Measurements from ENCODE around the gene BTNL9. TPM values are rescaled to one million over a fixed set of nuclear protein-coding genes. Genes with fewer than 3 reads are reported as not detected.
"Not testable (repeated sequence)": the region's sequence is repeated elsewhere in the genome, so short reads cannot be mapped to it uniquely, and the experiment has no call there.

BTNL9 gene
- total RNA-seq, 1 experiment from 2014 or later: not detected

- not testable (repeated sequence) for H3K4me3 ChIP-seq; H3K9me3 ChIP-seq (replicated peaks); H3K4me1 ChIP-seq; DNase-seq; H3K27me3 ChIP-seq; H3K36me3 ChIP-seq; H3K27ac ChIP-seq
Observed at GRCh38 chr5:181097759-181098491, 57.9 kb downstream of the BTNL9 start.

- Histone ChIP-seq H3K36me3 (no peaks in the 10 kb centered on the region), H3K27ac (no peak overlapping the region), H3K4me3 (no peak overlapping the region), H3K4me1 (no peaks in the 10 kb centered on the region), H3K9me3 (replicated peaks) (no peaks in the 10 kb centered on the region), H3K27me3 (no peaks in the 10 kb centered on the region)
- DNase-seq: no peak
Observed at GRCh38 chr5:181098762-181099601, 58.9 kb downstream of the BTNL9 start.

GRCh38 chr5:181099602-181100086, 59.6 kb downstream of the BTNL9 start:
- Histone ChIP-seq H3K4me1 (no peaks in the 10 kb centered on the region), H3K4me3 (no peak overlapping the region), H3K27me3 (no peaks in the 10 kb centered on the region), H3K9me3 (replicated peaks) (no peaks in the 10 kb centered on the region), H3K27ac (no peak overlapping the region), H3K36me3 (no peaks in the 10 kb centered on the region)
- DNase-seq: no peak

- H3K4me3 ChIP-seq: no peak overlapping the region
- H3K9me3 ChIP-seq (replicated peaks): no peaks in the 10 kb centered on the region
- H3K27me3 ChIP-seq: no peaks in the 10 kb centered on the region
- H3K36me3 ChIP-seq: no peaks in the 10 kb centered on the region
- no peak overlapping the region for H3K27ac ChIP-seq
- no peak for DNase-seq
- H3K4me1 ChIP-seq: no peaks in the 10 kb centered on the region
Observed at GRCh38 chr5:181100121-181100875, 60.2 kb downstream of the BTNL9 start.

GRCh38 chr5:181101030-181101641, 61.1 kb downstream of the BTNL9 start:
- H3K9me3 ChIP-seq (replicated peaks); H3K36me3 ChIP-seq; H3K4me3 ChIP-seq; DNase-seq; H3K27me3 ChIP-seq; H3K4me1 ChIP-seq; H3K27ac ChIP-seq: not testable (repeated sequence)

- not testable (repeated sequence) for H3K27ac ChIP-seq; H3K4me1 ChIP-seq; H3K4me3 ChIP-seq; H3K9me3 ChIP-seq (replicated peaks); DNase-seq; H3K27me3 ChIP-seq; H3K36me3 ChIP-seq
Observed at GRCh38 chr5:181101930-181102674, 62.0 kb downstream of the BTNL9 start.

- not testable (repeated sequence) for H3K27me3 ChIP-seq; H3K4me1 ChIP-seq; H3K27ac ChIP-seq; H3K36me3 ChIP-seq; H3K9me3 ChIP-seq (replicated peaks); DNase-seq; H3K4me3 ChIP-seq
Observed at GRCh38 chr5:181104259-181104568, 64.1 kb downstream of the BTNL9 start.

GRCh38 chr5:181104606-181105390, 64.7 kb downstream of the BTNL9 start:
- H3K27me3 ChIP-seq; H3K9me3 ChIP-seq (replicated peaks); H3K4me1 ChIP-seq; H3K27ac ChIP-seq; H3K36me3 ChIP-seq; DNase-seq; H3K4me3 ChIP-seq: not testable (repeated sequence)

- Histone ChIP-seq H3K9me3 (replicated peaks) (no peaks in the 10 kb centered on the region), H3K27ac (no peak overlapping the region), H3K4me1 (no peaks in the 10 kb centered on the region), H3K4me3 (no peak overlapping the region), H3K36me3 (no peaks in the 10 kb centered on the region), H3K27me3 (no peaks in the 10 kb centered on the region)
- DNase-seq: no peak
Observed at GRCh38 chr5:181105391-181106025, 65.4 kb downstream of the BTNL9 start.

- Histone ChIP-seq H3K27me3 (0 out of 2 replicates have a peak, but pooled peaks cover 5% of the 10 kb centered on the region), H3K27ac (no peak overlapping the region)
Observed at GRCh38 chr5:181107699-181108098, 67.6 kb downstream of the BTNL9 start.

GRCh38 chr5:181108578-181109165, 68.6 kb downstream of the BTNL9 start:
- Histone ChIP-seq H3K9me3 (replicated peaks) (no peaks in the 10 kb centered on the region), H3K4me3 (no peak overlapping the region), H3K27ac (no peak overlapping the region), H3K36me3 (no peaks in the 10 kb centered on the region), H3K27me3 (0 out of 2 replicates have a peak, but pooled peaks cover 5% of the 10 kb centered on the region), H3K4me1 (no peaks in the 10 kb centered on the region)
- no peak for DNase-seq

More at GRCh38 chr5:181107699-181108098, 67.6 kb downstream of the BTNL9 start:
- Histone ChIP-seq H3K4me1 (no peaks in the 10 kb centered on the region), H3K4me3 (no peak overlapping the region), H3K9me3 (replicated peaks) (no peaks in the 10 kb centered on the region), H3K36me3 (no peaks in the 10 kb centered on the region)
- DNase-seq: no peak

GRCh38 chr5:181109489-181110013, 69.5 kb downstream of the BTNL9 start:
- no peaks in the 10 kb centered on the region for H3K36me3 ChIP-seq
- no peak for DNase-seq
- H3K27ac ChIP-seq: no peak overlapping the region
- H3K4me1 ChIP-seq: no peaks in the 10 kb centered on the region
- H3K4me3 ChIP-seq: no peak overlapping the region
- 0 out of 2 replicates have a peak, but pooled peaks cover 5% of the 10 kb centered on the region for H3K27me3 ChIP-seq
- no peaks in the 10 kb centered on the region for H3K9me3 ChIP-seq (replicated peaks)

Data from SJCRH30 (cell line).